Measurements from ENCODE around the gene FKBP2.

FKBP2 gene

DNA sequence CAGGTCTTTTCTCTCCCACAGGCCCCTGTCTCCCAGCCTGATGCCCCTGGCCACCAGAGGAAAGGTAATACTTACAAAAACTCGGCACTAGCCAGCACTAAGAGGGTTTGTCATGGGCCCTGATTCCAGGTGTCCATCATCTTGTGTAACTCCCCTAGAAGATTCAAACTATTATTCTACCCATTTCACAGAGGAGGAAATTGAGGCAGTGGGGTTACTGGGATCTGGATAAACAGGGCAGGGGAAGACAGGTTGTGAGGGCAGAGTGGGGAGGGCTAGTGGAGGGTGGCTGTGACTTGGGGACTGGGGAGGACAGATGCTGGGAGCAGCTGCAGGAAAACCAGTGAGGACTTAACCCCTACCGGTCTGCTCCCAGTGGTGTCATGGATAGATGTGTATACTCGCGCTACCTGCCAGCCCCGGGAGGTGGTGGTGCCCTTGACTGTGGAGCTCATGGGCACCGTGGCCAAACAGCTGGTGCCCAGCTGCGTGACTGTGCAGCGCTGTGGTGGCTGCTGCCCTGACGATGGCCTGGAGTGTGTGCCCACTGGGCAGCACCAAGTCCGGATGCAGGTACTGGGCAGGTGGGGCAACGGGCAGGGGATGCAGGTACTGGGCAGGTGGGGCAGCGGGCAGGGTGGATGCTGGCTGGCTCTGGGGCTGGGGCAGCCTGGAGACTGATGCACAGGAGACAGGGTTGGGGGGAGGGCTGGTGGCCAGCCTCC, 5.3 kb upstream of the FKBP2 start:
- TF ChIP-seq CTCF (conservative IDR thresholded peaks at IDR 0.05) = no peak
- H3K27ac ChIP-seq = peak overlapping the region; percentile 95

GRCh38 chr11:64237484-64237951, 3.4 kb upstream of the FKBP2 start:
- H3K27ac ChIP-seq = peak overlapping the region; percentile 95

DNA sequence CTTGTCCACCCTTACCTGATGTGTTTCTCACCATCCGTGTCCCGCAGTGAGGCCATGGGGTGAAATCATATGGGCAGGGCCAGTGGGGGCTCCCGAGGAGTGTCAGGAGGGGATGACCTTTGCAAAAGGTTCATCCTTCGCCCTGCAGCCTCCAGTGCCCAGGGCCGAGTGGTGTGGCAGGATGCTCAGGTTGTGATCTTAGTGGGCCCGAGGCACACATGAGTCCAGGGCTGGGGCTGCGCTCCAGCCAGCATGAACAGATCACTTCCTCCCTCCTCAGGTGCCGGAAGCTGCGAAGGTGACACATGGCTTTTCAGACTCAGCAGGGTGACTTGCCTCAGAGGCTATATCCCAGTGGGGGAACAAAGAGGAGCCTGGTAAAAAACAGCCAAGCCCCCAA, 2.8 kb upstream of the FKBP2 start:
- peak overlapping the region; percentile 95 for H3K27ac ChIP-seq
- no peak for TF ChIP-seq CTCF (conservative IDR thresholded peaks at IDR 0.05)

More at GRCh38 chr11:64237484-64237951, 3.4 kb upstream of the FKBP2 start:
- TF ChIP-seq CTCF (conservative IDR thresholded peaks at IDR 0.05) = peak; percentile 56

GRCh38 chr11:64238999-64239398, 1.9 kb upstream of the FKBP2 start:
- H3K27ac ChIP-seq = peak overlapping the region; percentile 95
- no peak for TF ChIP-seq CTCF (conservative IDR thresholded peaks at IDR 0.05)

- TF ChIP-seq CTCF (conservative IDR thresholded peaks at IDR 0.05) = no peak
- H3K27ac ChIP-seq = peak overlapping the region; percentile 95
Observed at GRCh38 chr11:64239662-64240434, 1.0 kb upstream of the FKBP2 start.

DNA sequence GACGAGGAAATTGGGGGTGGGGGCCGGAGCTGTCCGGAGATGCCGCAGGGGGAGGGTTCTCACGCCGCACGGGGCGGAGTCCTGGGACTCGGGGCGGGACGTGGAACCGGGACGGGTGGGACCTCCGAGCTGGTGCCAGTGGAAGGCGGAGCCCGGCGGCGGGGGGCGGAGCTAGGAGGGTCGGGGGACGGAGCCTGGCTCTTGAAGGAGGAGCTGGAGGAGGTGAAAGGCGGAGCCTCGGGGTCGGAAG, 271 bp downstream of the FKBP2 start:
- peak overlapping the region; percentile 95 for H3K27ac ChIP-seq
- TF ChIP-seq CTCF (conservative IDR thresholded peaks at IDR 0.05) = no peak

- H3K27ac ChIP-seq = peak overlapping the region; percentile 95
- peak; percentile 38 for TF ChIP-seq CTCF (conservative IDR thresholded peaks at IDR 0.05)
Observed at GRCh38 chr11:64241491-64242374, 838 bp downstream of the FKBP2 start.
